Superior temporal gyrus (tissue), 1 donor: Measurements from ENCODE around the gene MEI1.
A peak's percentile ranks its signal among the peaks of the same experiment; 100 is the strongest.
"Not testable (repeated sequence)": the region's sequence is repeated elsewhere in the genome, so short reads cannot be mapped to it uniquely, and the experiment has no call there.

ENCODE experiments used
- DNase-seq: peaks from one replicate; pipeline ENCODE4 v3.0.0-alpha.2; 2016; ENCODE audit errors: extremely low spot score

MEI1 gene

DNA sequence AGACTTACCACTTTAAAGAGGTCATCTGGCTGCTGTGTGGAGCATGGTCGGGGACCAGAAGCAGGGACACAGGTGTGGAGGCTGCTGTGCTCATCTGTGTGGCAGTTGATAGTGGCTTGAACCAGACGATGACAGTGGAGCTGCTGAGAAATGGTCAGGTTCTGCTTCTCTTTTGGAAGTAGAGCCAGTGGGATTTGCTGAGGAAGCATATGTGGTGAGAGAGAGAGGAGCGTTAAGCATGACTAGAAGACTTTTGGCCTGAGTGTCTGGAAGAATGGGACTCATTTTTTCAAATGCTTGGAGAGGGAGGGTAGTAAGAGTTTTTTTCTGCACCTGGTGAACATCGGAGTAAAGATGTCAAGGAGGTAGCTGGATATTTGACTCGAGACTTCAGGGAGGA lies 121.1 kb downstream of the MEI1 start:
- no peak for DNase-seq

DNA sequence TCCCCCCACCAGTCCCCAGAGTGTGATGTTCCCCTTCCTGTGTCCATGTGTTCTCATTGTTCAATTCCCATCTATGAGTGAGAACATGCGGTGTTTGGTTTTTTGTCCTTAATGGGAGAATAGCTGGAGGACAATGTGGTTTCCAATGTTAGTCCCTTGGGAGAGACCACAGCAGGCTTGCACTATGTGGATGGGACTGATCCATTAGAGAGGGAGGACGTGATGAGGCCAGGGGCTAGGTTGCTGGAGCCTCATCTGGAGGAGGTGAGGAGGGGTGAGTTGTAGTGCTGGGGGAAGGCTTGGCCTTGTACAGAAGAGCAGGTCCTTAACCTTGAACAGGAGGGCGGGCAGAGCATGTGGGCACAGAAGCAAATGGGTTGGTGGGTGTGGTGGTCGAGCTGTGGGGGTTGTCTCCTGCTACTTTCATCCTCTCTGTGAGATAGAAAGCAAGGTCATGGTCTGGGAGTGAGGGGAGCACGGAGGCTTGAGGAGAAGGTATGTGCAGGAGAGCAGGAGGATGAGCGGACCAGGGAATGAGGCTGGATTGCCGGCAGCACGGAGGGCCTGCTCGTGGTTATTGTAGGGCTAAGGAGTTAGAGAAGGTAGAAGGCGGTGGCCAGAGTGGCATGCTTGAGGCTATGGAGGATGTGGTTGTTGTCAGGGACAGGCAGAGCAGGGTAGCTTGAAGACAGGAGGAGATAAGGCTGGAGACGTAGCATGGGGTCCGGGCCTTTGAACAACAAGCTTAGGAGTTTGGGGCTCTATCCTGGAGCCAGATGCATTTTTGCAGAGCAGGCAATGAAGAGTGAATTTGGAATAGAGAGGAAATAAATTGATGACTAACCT lies 122.4 kb downstream of the MEI1 start:
- DNase-seq, result no peak

DNA sequence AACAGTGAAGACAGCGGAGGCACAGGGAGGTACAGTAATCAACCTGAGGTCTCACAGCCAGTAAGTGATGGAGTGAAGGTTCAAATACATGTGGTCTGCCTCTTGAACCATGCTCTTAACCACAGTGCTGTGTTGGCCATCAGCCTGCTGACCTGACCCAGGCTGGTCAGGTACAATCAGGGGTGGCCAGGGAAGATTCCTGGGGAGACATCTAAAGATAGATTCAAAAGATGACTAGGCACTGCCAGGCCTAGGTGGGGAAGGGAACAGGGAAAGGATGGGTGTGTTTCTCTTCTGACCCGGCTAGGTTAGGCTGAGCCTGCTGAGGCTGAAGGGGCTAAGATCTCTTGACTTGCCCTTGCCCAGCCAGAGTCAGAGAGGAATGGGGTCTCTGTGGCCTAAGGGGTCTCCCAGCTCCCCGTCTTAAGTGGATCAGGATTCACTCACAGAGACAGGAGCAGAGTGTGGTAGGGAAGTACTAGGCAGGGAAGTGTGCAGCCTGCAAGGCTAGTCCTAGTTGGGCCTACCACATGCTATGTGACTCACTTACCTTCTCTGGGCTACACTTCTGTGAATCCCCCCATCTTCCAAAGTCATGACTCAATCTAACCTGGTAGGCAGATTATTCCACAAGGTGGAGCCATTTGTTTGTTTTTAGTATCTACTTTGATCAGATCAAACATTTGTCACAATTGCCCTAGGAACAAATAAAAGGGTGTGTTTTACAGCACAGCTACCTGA lies 123.2 kb downstream of the MEI1 start:
- peak; percentile 86 for DNase-seq

DNA sequence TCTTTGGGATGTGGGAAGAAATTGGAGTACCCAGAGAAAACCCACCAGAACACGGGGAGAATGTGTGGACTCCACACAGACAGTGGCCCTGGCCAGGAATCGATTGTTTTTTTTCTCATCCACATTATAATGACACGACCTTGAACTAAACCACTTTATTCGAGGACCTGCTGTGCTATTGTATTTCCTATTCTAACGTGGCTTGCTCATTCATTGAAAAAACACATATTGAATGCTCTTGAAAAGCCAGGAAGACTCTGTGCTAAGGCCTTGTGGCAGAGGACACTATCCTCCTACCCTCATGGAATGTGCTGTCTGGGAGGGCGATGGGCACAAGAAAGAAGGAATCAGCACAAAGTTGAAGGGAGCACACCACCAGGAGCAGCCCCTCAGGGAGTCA lies 124.5 kb downstream of the MEI1 start:
- no peak for DNase-seq

DNA sequence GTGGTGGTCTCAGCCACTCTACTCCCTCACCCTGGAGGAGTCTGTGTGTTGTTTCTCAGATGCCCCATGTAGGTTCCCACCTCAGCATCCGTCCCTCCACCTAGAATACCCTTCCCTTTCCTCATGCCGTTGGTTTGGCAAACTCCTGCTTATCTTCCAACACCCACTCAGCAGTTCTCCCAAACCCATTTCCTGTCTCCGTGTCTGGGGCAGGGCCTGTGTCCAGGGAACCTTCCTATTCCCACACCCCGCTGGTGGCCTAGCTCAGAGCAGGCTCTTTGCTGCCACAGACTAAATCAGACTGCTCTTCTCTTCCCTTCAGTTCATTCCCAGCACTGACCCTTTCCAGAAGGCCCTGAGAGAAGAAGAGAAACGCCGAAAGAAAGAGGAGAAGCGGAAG lies 126.1 kb downstream of the MEI1 start:
- DNase-seq, result no peak

DNA sequence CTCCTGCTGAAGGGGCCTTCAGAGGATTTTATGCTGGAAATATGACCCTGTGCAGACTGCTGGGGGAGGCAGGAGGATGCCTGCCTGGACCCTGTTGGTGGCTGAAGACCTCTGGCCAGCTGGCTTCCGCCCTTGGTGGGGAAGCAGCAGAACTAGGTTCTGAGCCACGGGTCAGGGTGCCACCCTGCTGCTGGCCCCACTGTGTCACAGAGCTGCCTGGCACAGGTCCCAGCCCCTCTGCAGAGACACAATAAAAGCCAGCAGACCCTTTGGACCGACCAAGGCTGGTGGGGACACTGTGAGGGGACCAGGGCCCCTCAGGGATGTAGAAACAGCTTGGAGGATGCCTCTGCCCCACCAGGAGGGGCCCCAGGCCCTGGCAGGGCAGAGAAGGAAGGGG lies 126.7 kb downstream of the MEI1 start:
- no peak for DNase-seq

DNA sequence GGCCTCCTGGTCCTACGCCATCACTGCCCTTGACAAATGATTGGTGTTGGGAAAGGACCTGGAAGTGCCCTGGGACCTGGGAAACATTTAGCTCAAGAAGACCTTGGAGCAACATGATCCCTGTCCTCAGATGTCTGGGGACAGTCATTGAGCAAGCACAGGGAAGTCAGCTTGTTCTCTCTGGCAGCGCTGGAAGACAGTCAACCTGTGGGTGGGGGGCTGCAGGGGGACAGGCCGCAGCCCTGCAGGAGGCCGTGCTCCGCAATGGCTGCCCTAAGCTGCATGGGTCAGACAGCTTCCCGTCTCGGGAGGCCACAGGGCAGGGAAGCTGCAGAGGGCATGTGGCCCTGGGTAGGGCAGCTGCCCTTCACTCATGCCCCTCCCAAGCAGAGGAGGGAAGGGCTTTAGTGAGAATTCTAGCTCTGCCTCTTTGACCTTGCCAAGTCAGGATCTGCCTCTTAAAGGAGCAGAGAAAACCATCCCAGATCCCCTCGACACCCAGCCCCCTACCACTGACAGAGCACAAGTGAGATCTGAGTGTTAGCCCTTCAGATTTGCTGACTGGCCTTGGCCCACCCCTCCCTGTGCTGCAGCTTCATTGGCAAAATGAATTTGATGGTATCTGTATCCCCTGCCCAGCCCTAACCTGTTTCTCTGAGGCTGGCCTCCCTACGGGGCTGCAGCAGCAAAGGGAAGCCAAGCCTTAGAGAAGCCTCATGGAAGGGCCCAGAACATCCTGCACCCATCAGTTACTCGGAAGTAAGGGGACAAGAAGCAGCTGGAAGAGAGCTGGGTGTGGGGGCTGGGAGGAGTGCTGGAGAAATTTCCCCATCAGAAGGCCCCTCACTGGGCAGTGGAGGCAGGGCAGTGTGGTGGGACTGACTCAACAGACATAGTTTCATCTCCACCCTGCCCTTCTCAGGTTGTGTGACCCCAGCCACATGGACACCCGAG lies 127.4 kb downstream of the MEI1 start:
- no peak for DNase-seq

DNA sequence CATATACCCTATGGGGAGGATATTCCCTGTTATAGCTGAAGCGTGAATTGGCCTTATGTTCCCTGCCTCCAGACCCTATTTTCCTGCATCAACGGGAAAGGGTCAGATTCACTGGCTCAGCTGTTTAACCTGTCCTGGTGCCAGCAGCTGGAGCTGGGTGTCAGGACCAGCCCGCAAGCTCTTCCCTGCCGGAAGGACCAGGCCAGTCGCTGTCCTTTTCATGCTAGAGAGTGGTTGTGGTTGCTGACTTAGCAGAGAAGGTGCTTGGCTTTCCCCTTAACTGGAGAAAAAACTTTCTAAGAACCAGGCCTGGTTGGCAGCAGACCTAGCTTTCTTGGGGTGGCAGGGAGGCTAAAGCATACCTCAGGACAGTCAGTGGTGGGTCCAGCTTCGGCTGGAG lies 128.4 kb downstream of the MEI1 start:
- peak; percentile 16 for DNase-seq

DNA sequence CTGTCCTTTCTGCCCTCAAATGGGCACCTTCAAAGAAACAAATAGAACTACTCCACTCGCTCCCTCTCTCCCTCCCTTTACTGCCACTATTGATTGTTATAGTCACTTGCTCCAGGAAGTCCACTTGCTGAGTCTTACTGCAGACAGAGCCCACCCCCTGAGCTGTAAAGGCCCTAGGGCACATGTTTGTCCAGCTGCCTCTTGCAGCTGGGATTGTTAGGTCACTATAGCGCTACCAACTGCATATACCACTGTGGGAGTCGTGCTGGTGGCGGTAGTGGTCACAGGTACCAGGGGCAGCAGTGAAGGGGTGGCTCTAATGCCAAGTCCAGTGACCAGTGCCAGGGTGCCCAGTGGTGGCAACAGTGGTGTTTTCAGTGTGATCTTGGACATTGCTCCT lies 129.2 kb downstream of the MEI1 start:
- DNase-seq, result no peak

DNA sequence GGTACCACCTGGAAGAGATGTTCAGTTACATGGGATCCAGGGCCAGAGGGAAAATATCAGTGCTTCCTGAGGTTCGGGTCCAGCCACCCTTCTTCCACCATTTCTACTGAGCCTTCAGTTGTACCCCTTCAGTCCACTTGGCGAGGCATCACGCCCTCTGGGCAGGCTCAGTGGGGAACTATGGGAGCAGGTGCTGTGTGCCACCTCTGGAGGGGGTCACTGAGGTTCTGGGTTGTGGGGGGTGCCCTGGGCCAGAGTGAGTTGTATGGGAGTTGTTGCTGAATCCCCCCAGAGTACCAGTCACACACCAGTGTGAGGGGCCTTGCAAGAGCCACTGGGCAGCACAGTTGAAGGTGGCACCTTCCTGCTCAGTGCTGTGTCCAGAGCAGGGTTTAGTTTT lies 130.9 kb downstream of the MEI1 start:
- DNase-seq, result no peak

DNA sequence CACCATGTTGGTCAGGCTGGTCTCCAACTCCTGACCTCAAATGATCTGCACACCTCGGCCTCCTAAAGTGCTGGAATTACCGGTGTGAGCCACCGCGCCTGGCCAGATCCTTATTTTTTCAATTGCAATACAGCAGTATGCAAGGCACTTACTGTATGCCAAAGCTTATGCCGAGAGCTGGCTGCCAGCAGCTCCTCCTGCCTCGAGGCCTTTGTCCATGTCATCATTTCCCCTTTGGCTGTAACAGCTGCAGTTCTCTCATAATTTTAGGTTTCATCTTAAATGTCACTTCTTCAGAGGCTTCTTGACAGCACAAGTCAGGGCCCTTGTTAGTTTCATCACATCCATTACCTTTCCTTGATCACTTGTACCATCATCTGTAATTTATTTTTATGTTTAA lies 132.1 kb downstream of the MEI1 start:
- DNase-seq, result no peak

DNA sequence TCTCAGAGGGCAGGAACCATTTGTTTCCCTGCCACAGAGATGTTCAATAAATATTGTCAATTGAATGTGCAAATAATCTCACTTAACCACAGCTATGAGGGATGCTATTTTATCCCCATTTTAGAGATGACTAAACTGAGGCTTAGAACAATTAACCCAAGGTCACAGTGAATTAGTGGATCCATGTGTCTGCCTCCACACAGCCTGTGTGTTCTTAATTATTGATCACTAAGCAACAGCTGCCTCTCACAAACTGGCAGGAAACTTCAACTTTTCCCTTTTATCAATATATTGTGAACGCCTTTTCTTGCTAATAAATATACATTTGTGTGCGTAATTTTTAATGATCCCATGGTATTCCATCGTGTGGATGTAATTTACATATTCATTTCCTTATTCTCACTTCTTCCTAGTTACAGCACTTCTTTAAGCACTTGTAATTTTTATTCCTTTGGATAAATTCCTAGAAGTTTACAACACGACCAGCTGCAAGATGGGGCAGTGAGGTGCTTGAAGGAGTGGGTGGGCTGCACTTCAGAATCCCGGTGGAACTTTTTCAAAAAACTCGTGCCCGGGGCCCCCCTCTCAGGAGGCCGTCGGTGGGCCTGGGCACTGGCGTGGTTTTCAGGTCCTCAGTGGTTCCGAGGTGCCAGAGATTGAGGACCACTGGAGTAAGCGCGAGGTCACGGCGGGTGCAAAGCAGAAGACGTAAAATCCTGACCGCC lies 132.7 kb downstream of the MEI1 start:
- DNase-seq, result peak; percentile 68

DNA sequence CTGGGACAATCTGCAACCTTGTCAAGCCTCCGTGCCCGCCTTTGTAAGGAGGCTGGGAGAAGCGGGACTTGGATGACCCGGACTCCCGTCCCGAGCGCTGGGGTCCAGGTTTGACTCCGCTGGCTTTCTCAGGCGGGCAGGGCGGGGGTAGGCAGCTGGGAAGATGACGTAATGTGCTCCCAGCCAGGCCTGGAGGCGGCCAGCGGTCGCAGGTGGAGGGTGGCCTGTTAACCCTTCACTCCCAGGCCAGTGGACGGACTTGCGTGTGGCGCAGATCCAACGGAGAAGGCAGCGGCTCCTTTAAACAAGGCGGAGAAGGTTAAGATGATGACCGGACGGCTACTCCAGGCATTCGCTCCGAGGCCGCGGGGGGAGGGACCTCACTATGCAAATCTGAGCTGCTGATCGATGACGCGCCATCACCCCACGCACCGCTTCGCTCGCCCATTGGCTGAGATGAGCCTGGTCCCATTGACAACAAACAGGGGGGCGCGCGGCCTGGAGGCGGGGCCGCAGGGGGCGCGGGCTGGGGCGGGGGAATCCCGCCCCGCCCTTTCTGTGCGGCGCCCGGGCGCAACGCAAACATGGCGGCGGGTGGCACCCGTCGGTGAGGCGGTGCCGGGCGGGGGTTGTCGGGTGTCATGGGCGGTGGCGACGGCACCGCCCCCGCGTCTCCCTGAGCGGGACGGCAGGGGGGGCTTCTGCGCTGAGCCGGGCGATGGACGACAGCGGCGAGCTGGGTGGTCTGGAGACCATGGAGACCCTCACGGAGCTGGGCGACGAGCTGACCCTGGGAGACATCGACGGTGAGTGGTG lies 133.5 kb downstream of the MEI1 start, which contains the start of gene SREBF2:
Gene SREBF2 (plus strand): TSS at position 553 of the 816 bp plus-strand sequence. CDS start 166 bp downstream, at position 719.
- DNase-seq, result peak; percentile 100

DNA sequence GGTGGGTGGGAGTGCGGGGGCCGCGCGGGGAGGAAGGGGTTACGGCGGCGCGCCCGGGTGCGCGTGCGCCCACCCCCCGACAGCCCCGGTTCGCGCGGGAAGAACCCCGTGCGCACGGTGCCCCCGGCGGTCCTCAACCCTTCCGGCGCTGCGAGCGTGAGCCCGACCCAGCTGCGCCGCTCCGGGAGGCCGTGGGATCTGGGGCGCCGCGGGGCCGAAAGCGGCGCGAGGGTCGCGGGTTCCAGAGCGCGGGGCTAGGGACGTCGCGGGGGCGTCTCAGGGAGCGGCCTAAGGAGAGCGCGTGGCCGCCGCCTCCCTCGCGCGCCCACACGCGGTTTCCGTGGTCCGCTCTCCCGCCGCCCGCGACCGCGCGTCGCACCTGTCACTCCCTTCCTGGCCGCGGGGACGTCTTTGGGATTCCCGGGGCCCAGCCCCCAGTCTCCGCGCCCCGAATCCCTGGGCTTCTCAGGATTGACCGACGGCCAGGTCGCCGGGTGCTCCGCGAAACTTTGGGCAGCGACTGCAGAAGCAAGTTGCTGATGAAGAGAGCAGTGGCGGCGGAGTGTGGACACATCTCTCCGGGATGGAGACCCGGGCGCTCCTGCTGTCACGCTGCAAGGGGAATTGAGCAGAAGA lies 134.2 kb downstream of the MEI1 start:
- DNase-seq, result no peak

DNA sequence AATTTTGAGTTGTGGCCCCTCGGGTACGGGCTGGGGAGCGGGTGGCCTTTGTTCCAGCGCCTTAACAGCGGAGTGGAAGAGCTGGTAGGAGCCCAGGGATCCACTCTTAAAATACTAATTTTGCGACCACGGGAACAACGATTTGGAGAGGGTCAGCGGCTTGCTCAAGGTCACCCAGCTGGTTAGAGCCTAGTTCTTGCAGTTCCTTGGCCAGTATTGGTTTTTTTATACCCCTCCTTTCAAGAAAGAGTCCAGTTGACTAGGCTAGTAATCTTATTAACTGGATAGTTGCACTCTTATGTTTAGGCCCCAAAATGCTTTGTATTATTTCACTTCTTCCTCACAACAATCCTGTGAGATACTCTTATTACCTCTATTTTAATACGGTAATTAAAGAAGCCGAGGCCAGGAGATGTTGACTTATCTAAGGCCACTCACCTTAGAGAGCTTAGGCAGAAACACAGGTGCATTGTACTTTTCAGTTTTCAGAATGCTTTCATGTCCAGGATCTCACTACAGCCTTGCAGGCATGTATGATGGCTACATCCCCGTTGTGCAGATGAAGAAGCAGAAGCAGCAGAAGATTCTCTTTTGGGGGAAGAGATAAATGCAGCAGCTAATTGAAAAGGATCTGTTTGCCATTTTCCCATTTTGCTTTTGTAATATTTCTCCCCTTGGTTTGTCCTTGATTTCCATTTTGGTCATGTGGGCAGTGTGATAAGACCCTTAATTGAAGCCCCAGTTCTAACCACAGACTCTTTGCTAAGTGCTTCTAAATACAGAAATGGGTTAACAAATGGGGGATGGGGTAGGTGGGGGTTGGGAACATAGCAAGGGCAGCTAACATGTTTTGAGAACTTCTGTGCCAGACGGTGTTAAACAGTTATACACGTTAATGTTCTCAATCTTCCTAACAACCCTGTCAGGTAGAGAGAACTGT lies 135.0 kb downstream of the MEI1 start:
- peak; percentile 61 for DNase-seq

DNA sequence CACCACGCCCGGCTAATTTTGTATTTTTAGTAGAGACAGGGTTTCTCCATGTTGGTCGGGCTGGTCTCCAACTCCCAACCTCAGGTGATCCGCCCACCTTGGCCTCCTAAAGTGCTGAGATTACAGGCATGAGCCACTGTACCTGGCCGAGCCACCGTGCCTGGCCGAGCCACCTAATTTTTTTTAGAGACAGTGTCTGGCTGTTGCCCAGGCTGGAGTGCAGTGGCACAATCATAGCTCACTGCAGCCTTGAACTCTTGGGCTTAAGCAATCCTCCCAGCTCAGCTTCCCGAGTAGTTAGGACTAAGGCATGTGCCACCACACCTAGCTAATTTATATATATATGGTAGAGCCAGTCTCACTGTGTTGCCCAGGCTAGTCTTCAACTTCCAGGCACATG lies 136.2 kb downstream of the MEI1 start:
- DNase-seq, result not testable (repeated sequence)

DNA sequence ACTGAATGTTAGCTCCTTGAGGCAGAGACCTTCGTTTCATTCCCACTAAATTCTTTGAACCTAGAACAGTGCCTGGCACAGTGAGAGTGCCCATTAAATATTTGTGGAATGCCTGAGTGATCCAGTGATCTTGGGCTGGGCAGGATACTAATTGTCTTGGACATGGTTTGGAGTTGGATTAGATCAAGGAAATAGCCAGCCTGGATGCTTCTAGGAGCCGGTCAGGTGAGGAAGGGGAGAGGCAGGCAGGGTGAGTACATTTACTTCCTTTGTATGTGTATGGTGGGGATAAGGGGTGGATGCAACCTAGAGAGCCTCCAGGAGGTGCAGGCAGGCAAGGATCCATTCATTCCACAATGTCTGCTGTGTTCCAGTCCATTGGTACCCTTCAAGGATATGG lies 137.2 kb downstream of the MEI1 start:
- no peak for DNase-seq

DNA sequence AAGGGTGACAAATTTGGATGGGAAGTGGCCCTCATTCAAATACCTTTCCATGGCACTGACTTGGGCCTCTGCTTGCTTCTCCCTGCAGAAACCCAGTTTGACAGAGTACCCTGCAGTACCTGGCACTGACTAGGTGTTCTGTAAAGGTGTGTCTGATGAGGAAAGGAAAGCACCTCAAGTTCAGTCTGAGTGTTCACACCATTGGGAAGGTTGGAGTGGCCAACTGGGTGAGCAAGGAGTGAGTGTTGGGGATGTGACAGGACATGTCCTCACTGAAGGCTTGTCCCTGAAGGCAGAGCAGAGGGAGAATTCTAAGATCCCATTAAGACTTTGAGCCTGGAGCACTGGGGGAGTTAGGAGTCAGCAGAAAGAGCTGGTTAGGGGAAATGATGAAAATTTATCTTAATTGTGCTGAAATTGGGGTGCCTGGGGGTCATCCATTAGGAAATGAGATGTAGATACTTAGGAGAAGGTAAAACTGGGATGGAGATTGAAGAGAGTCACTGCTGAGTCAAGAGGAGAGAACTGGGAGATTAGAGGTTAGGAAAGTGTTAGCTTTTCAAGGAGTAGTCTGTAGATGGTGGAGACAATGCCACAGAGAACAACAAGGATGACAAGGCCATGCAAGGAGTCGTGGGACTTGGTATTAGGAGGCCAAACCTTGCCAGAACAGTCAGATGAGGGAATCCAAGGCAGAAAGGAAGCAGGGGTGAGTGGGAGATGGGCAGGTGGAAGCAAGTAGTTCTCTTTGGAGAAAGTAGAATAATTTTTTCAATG lies 139.7 kb downstream of the MEI1 start:
- DNase-seq, result no peak
